Neural crest cell (in vitro differentiated cells): ENCODE results near the gene MAGT1. TPM values are rescaled to one million over a fixed set of nuclear protein-coding genes. Genes with fewer than 3 reads are reported as not detected.
"Not testable (repeated sequence)": the region's sequence is repeated elsewhere in the genome, so short reads cannot be mapped to it uniquely, and the experiment has no call there.

ENCODE experiments used
- DNase-seq: peaks from one replicate; pipeline ENCODE4 v3.0.0; 2021; ENCODE audit warnings: low read depth, mixed read lengths, low spot score
- H3K27ac Mint-ChIP-seq: one replicate; pipeline ENCODE4 v1.8.0; 2021; ENCODE audit warnings: mild to moderate bottlenecking, mixed read lengths; ENCODE audit not compliant: unreplicated experiment
- H3K27me3 Mint-ChIP-seq: 2 replicates; pipeline ENCODE4 v1.8.0; 2021; ENCODE audit warnings: low read depth, mild to moderate bottlenecking, mixed read lengths
- H3K36me3 Mint-ChIP-seq: 2 replicates; pipeline ENCODE4 v1.8.0; 2021; ENCODE audit warnings: low read depth, mild to moderate bottlenecking, mixed read lengths
- H3K4me1 Mint-ChIP-seq: 2 replicates; pipeline ENCODE4 v1.8.0; 2021; ENCODE audit warnings: mixed read lengths
- H3K4me3 Mint-ChIP-seq: one replicate; pipeline ENCODE4 v1.8.0; 2021; ENCODE audit warnings: mild to moderate bottlenecking, mixed read lengths
- H3K9me3 Mint-ChIP-seq: 2 replicates; pipeline ENCODE4 v1.8.0; 2021; ENCODE audit warnings: mixed read lengths
- long read RNA-seq: library from polyadenylated mRNA; unstranded; transcript quantifications from one replicate; pipeline ENCODE4 v2.0.0, GENCODE V29; 2020
- total RNA-seq: library from RNA; stranded (reverse); gene quantifications from 2 replicates; pipeline ENCODE4 v1.2.1, GENCODE V29; 2021
- TF ChIP-seq, protein P1 (sequence below): fragments of 200-600 bp; sonication (generic); conservative IDR thresholded peaks from 2 replicates; pipeline ENCODE4 v1.5.0; 2021; ENCODE audit warnings: antibody characterized with exemption, mild to moderate bottlenecking

Gene MAGT1
- 41.0 and 45.1 TPM in 2 replicates for total RNA-seq
- long read RNA-seq, full-length matches to known transcripts, result 24 of 40 reads
- long read RNA-seq, partial matches to known transcripts, result 4 of 40 reads
- long read RNA-seq, other reads (novel, unspliced or antisense), result 12 of 40 reads

GRCh38 chrX:77894921-77895886 is at the start of gene MAGT1:
TSS of gene MAGT1 (minus strand) at chrX:77895435. CDS start at chrX:77895410, 25 bp downstream.
- peak; percentile 67 for DNase-seq
- Mint-ChIP-seq H3K27me3 (no peaks in the 10 kb centered on the region), H3K27ac (peak within 1 kb of the TSS; percentile 98), H3K4me1 (peaks cover 23% of the 10 kb centered on the region), H3K36me3 (peaks cover 5% of the 10 kb centered on the region), H3K4me3 (peak within 1 kb of the TSS; percentile 95), H3K9me3 (peaks cover 9% of the 10 kb centered on the region)
- TF ChIP-seq, protein P1, sequence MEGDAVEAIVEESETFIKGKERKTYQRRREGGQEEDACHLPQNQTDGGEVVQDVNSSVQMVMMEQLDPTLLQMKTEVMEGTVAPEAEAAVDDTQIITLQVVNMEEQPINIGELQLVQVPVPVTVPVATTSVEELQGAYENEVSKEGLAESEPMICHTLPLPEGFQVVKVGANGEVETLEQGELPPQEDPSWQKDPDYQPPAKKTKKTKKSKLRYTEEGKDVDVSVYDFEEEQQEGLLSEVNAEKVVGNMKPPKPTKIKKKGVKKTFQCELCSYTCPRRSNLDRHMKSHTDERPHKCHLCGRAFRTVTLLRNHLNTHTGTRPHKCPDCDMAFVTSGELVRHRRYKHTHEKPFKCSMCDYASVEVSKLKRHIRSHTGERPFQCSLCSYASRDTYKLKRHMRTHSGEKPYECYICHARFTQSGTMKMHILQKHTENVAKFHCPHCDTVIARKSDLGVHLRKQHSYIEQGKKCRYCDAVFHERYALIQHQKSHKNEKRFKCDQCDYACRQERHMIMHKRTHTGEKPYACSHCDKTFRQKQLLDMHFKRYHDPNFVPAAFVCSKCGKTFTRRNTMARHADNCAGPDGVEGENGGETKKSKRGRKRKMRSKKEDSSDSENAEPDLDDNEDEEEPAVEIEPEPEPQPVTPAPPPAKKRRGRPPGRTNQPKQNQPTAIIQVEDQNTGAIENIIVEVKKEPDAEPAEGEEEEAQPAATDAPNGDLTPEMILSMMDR, result no peak

DNA sequence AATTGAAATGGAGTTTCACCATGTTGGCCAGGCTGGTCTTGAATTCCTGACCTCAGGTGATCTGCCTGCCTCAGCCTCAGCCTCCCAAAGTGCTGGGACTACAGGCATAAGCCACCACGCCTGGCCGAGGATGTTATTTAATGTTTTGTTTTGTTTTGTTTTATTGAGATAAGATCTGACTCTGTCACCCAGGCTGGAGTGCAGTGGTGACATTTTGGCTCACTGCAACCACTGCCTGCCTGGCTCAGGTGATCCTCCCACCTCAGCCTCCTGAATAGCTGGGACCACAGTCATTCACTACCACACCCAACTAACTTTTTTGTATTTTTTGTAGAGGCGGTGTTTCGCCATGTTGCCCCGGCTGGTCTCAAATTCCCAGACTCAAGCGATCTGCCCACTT is 49.8 kb upstream of the MAGT1 start:
- not testable (repeated sequence) for H3K27ac Mint-ChIP-seq, H3K9me3 Mint-ChIP-seq, H3K4me1 Mint-ChIP-seq, H3K4me3 Mint-ChIP-seq, H3K27me3 Mint-ChIP-seq, DNase-seq, H3K36me3 Mint-ChIP-seq

- H3K36me3 Mint-ChIP-seq, result no peaks in the 10 kb centered on the region
- H3K27me3 Mint-ChIP-seq, result no peaks in the 10 kb centered on the region
- no peaks in the 10 kb centered on the region for H3K4me1 Mint-ChIP-seq
- no peak overlapping the region for H3K4me3 Mint-ChIP-seq
- no peaks in the 10 kb centered on the region for H3K9me3 Mint-ChIP-seq
- no peak overlapping the region for H3K27ac Mint-ChIP-seq
- no peak for DNase-seq
- TF ChIP-seq, protein P1, result no peak
Measured at GRCh38 chrX:77938083-77938680, 42.9 kb upstream of the MAGT1 start.

GRCh38 chrX:77937291-77937690 is 42.1 kb upstream of the MAGT1 start:
- DNase-seq, result no peak
- H3K27me3 Mint-ChIP-seq, result no peaks in the 10 kb centered on the region
- no peaks in the 10 kb centered on the region for H3K9me3 Mint-ChIP-seq
- no peak overlapping the region for H3K27ac Mint-ChIP-seq
- TF ChIP-seq, protein P1, result no peak
- no peaks in the 10 kb centered on the region for H3K36me3 Mint-ChIP-seq
- no peak overlapping the region for H3K4me3 Mint-ChIP-seq
- H3K4me1 Mint-ChIP-seq, result no peaks in the 10 kb centered on the region

DNA sequence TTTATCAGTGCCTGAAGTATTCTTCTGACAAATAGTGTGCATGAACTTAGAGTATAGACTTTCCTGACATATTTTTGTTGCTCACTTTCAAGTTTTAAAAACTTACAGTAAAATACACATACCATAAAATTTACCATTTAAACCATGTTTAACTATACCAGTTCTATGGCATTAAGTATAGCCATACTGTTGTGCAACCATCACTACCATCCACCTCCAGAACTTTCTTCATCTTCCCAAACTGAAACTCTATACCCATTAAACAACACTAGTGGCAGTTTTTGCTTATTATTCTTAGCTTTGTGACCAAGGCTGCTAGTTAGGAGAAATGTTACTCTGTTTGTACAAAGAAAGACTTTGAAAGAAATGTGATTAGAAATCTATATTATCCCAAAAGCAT is 41.1 kb upstream of the MAGT1 start:
- no peak overlapping the region for H3K4me3 Mint-ChIP-seq
- H3K9me3 Mint-ChIP-seq, result no peaks in the 10 kb centered on the region
- DNase-seq, result no peak
- H3K4me1 Mint-ChIP-seq, result no peaks in the 10 kb centered on the region
- H3K36me3 Mint-ChIP-seq, result no peaks in the 10 kb centered on the region
- no peak overlapping the region for H3K27ac Mint-ChIP-seq
- no peaks in the 10 kb centered on the region for H3K27me3 Mint-ChIP-seq
- TF ChIP-seq, protein P1, result no peak
